Sigmoid colon (tissue), 4 donors: Measurements from ENCODE around the gene F12.

Source experiments
- CTCF ChIP-seq, 4 experiments: fragments of 450-650 bp in 3 of 4; fragments of 200-600 bp in 1 of 4; IDR thresholded peaks; one replicate each; pipeline ENCODE4 v1.5.1; 2016 to 2019; ENCODE audit warnings: antibody characterized with exemption in 4 of 4, mild to moderate bottlenecking in 3 of 4, moderate library complexity in 2 of 4
- EP300 ChIP-seq, 4 donors: sonication (generic); formaldehyde crosslinking; IDR thresholded peaks; one replicate each; pipeline ENCODE4 v1.6.1; 2017; ENCODE audit warnings: antibody characterized with exemption in 4 of 4
- POLR2A ChIP-seq, 2 donors: fragments of 450-650 bp; IDR thresholded peaks; one replicate each; pipeline ENCODE4 v1.6.1; 2016; ENCODE audit warnings: antibody characterized with exemption in 2 of 2, mild to moderate bottlenecking in 2 of 2, moderate library complexity in 2 of 2

DNA sequence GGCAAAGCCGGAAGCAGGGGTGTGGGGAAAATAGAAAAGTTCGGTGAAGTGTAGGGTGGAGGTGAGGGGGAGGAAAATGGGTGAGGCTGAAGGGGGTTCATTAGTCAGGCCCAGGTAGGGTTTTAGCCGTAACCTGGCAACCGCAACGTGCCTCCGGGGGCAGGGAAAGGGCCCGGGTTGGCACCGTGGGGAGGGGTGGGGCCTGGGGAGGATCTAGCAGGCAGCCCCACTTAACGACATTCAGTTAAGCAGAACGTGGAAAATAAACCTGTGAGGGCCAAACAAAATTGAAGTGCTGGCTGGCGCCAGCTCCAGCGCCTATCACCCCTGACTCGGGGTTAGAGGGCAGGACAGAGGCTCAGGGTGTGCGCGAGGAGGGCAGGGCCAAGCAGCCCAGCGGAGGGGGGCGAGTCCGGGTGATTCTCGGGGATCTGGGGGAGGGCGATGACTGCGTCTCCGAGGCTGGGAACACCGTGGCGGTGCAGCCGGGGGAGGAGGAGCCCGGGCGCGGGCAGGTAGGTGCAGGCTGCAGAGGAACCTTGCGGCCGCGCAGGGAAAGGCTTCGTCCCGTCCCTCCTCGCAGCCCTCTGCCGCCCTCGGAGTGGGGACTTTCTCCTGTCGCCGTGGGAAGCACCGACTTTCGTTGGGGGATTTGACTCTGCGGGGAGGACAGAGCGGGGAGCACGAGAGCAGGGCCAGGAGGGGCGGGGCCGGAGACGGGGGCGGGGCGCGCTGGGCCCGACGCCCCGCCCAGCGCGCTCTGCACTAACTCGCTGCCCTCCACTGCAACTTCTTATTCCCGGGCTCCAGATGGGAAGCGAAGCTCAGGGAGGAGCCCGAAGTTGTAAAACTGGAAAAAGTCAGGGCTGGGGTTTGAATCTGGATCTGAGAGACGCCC, 46.5 kb downstream of the F12 start:
- no peak for TF ChIP-seq CTCF (IDR thresholded peaks at IDR 0.05)
- no peak for TF ChIP-seq POLR2A (IDR thresholded peaks at IDR 0.05)
- TF ChIP-seq EP300 (IDR thresholded peaks at IDR 0.05) = no peak
